ENCODE data around the gene KRT74. TPM values are rescaled to one million over a fixed set of nuclear protein-coding genes. Genes with fewer than 3 reads are reported as not detected.
A peak's percentile ranks its signal among the peaks of the same experiment; 100 is the strongest.

Gene KRT74
- total and polyA plus RNA-seq, 2 of the 8 experiments (the other 6 are each of a cell fraction or from before 2014, with no cell fraction given): not detected

DNA sequence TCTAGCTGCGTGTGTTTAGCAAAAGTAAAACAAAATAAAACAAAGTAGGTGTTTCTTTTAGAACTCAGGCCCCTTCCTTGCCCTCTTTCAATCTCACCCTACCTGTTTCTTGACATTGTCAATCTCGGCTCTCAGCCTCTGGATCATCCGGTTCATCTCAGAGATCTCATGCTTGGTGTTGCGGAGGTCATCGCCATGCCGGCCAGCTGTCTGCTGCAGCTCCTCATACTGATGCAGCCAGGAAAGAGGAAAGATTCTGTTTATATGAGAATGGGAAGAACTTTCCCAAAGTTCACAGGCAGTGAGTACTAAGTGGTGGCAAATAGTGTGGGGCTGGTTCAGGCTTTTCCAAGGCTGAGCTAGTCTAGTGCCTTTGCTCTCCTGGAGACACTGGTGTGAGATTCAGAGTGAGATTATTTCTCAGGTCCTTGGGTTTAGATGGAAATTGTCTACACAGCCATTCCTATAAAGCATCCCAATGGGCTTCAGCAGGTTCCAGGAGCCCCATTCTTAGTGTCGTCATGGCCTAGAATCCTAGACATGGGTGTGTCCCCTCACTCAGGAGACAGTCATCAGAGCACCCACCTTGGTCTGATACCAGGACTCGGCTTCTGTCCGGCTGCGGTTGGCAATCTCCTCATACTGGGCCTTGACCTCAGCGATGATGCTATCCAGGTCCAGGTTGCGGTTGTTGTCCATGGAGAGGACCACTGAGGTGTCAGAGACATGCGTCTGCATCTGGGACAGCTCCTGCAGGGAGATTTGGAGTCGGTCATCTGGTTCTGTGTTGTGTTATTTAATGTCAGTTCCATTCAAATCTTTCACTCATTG is 56.4 kb downstream of the KRT74 start:
- Histone ChIP-seq H4K20me1 (replicated peaks in 1 of 2; ENCODE audit: control insufficient read depth in 1 of 2, insufficient read depth in 2 of 2, low read length in 2 of 2) (no peaks in the 10 kb centered on the region), H3K27me3 (replicated peaks in 1 of 4; ENCODE audit: control insufficient read depth in 3 of 4, extremely low read depth in 1 of 4, insufficient read depth in 3 of 4, low read length in 3 of 4) (no peaks in the 10 kb centered on the region), H4K5ac (ENCODE audit: insufficient read length, low read depth, low read length) (no peak overlapping the region), H3K79me2 (ENCODE audit: control insufficient read depth in 1 of 2, insufficient read depth in 2 of 2, low read length in 2 of 2) (no peaks in the 10 kb centered on the region), H2BK15ac (ENCODE audit: low read length) (no peak overlapping the region), H3K23ac (ENCODE audit: insufficient read length) (no peak overlapping the region), H3K9me3 (ENCODE audit: insufficient read depth in 2 of 2, low read depth in 1 of 2, low read length in 1 of 2) (no peaks in the 10 kb centered on the region; a peak in 1 of 4 replicates), H4K8ac (ENCODE audit: extremely low read depth, insufficient read depth, low read length) (no peak overlapping the region), H3K4me2 (ENCODE audit: insufficient read depth in 1 of 2, low read depth in 2 of 2, low read length in 2 of 2) (no peak overlapping the region), H2BK120ac (replicated peaks; ENCODE audit: low read depth, low read length) (no peak overlapping the region), H3K4ac (replicated peaks; ENCODE audit: insufficient read length, low read depth, low read length) (no peak overlapping the region), H3K9ac (replicated peaks in 1 of 4; ENCODE audit: extremely low read depth in 1 of 4, low read depth in 3 of 4, low read length in 3 of 4) (no peak overlapping the region), H2BK12ac (ENCODE audit: low read depth, low read length) (no peak overlapping the region), H3K23me2 (ENCODE audit: low read depth, low read length) (no peaks in the 10 kb centered on the region), H2BK20ac (ENCODE audit: low read length) (no peak overlapping the region; the same call in 1 of the 2 replicates), H3K4me1 (replicated peaks in 1 of 4; ENCODE audit: control insufficient read depth in 3 of 4, insufficient read depth in 4 of 4, low read length in 3 of 4) (no peaks in the 10 kb centered on the region; a peak in 1 of 7 replicates), H3K14ac (ENCODE audit: insufficient read length) (no peak overlapping the region), H3K36me3 (ENCODE audit: control insufficient read depth in 2 of 4, insufficient read depth in 4 of 4, low read length in 3 of 4) (no peaks in the 10 kb centered on the region), H3K4me3 (ENCODE audit: extremely low read depth in 1 of 4, insufficient read depth in 2 of 4, low read depth in 3 of 4, low read length in 4 of 4) (no peak overlapping the region), H2AFZ (ENCODE audit: low read length) (no peak overlapping the region), H3K56ac (replicated peaks; ENCODE audit: insufficient read length, low read depth, low read length) (no peak overlapping the region), H3K79me1 (ENCODE audit: low read depth, low read length) (no peaks in the 10 kb centered on the region), H2BK5ac (ENCODE audit: low read depth, low read length) (no peak overlapping the region; the same call in 1 of the 2 replicates), H2AK5ac (ENCODE audit: low read depth, low read length) (no peak overlapping the region), H3K18ac (ENCODE audit: extremely low read depth, low read length) (no peak overlapping the region), H3K27ac (ENCODE audit: low read depth, low read length) (no peak overlapping the region), H4K91ac (replicated peaks; ENCODE audit: insufficient read length, low read length) (no peak overlapping the region)
- ChIA-PET CTCF (ENCODE audit: partially characterized antibody) (interaction anchor here (0.7 to 4.5 kb wide), 9 partner anchors 10 to 362 kb away, joined by 3 to 29 read pairs (median 3); no protein-coding TSS in a partner anchor), POLR2A (ENCODE audit: partially characterized antibody) (no interaction called here)
- DNase-seq (ENCODE audit: low read depth in 1 of 2, low spot score in 2 of 2) (peak in 1 of 2 experiments; percentile 27), FAIRE-seq (no peak)
- 90% methylated on average over 14 of the region's 14 CpGs; no CpG with 5 or more reads in 1 of the 2 experiments for WGBS, 2 experiments (ENCODE audit: extremely low coverage in 1 of 2, insufficient coverage in 1 of 2, insufficient read length in 1 of 2, insufficient replicate concordance in 2 of 2, low coverage in 1 of 2, low lambda C conversion rate in 2 of 2, missing lambda C conversion rate in 1 of 2)
- TF ChIP-seq KDM1A (IDR thresholded peaks at IDR 0.05; ENCODE audit: borderline replicate concordance, low read length): no peak
- TF ChIP-seq CHD1 (IDR thresholded peaks at IDR 0.05; ENCODE audit: low read depth, low read length): no peak
- no peak for TF ChIP-seq EGR1 (IDR thresholded peaks at IDR 0.05; ENCODE audit: borderline replicate concordance, low read depth, low read length)
- no peak for TF ChIP-seq SP1 (IDR thresholded peaks at IDR 0.05; ENCODE audit: low read depth, low read length)
- no peak for TF ChIP-seq HDAC2 (IDR thresholded peaks at IDR 0.05; ENCODE audit: borderline replicate concordance in 1 of 2, low read depth in 2 of 2, low read length in 2 of 2)
- no peak for TF ChIP-seq TCF12 (IDR thresholded peaks at IDR 0.05; ENCODE audit: low read depth, low read length)
- TF ChIP-seq GTF2F1 (IDR thresholded peaks at IDR 0.05; ENCODE audit: borderline replicate concordance, low read depth, low read length): no peak
- no peak for TF ChIP-seq RNF2 (IDR thresholded peaks at IDR 0.05; ENCODE audit: borderline replicate concordance, low read depth, low read length, missing control alignments, poor library complexity, severe bottlenecking)
- no peak for TF ChIP-seq CHD2 (IDR thresholded peaks at IDR 0.05; ENCODE audit: low read length)
- TF ChIP-seq GABPA (IDR thresholded peaks at IDR 0.05; ENCODE audit: borderline replicate concordance, insufficient read depth, low read length): no peak
- TF ChIP-seq CEBPB (IDR thresholded peaks at IDR 0.05; ENCODE audit: low read depth, low read length): no peak
- no peak for TF ChIP-seq JUN (IDR thresholded peaks at IDR 0.05; ENCODE audit: low read depth, low read length)
- TF ChIP-seq POLR2A (IDR thresholded peaks at IDR 0.05; ENCODE audit: control extremely low read depth in 1 of 2, low read depth in 2 of 2, low read length in 2 of 2): no peak
